AG09309 (cell line): ENCODE measurements around the gene CTIF.

Experiments used
- DNase-seq: peaks from one replicate; pipeline ENCODE4 v3.0.0-alpha.2; 2010; ENCODE audit warnings: low read depth
- H3K4me3 ChIP-seq: 2 replicates; pipeline ENCODE4 v1.5.1; 2011; ENCODE audit warnings: mild to moderate bottlenecking, low read depth, low read length, moderate library complexity; ENCODE audit not compliant: control insufficient read depth
- TF ChIP-seq, protein P1 (sequence below): IDR thresholded peaks from 2 replicates; pipeline ENCODE4 v1.5.1; 2011; ENCODE audit warnings: mild to moderate bottlenecking, low read depth, low read length, inconsistent platforms; ENCODE audit not compliant: insufficient read depth, control insufficient read depth; ENCODE audit errors: missing control alignments

Gene CTIF

DNA sequence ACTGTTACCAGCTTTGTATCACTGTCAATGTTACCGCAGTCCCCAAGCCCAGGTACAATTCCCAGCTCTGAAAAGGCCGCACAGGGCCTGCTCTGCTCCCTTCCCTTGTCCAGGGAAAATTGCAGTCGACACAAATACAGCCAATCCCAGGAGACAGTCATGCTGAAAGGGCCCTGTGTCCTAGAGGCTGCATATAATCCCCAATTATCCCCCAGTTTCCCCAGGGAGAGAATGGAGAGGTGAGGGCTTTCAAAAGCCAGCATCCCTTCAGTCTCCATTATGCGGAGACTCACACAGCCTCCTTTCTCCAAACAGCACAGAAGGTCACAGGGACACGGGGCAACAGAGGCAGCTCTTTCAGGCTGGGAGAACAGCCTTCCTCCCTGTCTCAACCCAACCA, 17.1 kb upstream of the CTIF start:
- TF ChIP-seq, protein P1, sequence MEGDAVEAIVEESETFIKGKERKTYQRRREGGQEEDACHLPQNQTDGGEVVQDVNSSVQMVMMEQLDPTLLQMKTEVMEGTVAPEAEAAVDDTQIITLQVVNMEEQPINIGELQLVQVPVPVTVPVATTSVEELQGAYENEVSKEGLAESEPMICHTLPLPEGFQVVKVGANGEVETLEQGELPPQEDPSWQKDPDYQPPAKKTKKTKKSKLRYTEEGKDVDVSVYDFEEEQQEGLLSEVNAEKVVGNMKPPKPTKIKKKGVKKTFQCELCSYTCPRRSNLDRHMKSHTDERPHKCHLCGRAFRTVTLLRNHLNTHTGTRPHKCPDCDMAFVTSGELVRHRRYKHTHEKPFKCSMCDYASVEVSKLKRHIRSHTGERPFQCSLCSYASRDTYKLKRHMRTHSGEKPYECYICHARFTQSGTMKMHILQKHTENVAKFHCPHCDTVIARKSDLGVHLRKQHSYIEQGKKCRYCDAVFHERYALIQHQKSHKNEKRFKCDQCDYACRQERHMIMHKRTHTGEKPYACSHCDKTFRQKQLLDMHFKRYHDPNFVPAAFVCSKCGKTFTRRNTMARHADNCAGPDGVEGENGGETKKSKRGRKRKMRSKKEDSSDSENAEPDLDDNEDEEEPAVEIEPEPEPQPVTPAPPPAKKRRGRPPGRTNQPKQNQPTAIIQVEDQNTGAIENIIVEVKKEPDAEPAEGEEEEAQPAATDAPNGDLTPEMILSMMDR, result no peak
- no peak overlapping the region for H3K4me3 ChIP-seq
- DNase-seq, result no peak

DNA sequence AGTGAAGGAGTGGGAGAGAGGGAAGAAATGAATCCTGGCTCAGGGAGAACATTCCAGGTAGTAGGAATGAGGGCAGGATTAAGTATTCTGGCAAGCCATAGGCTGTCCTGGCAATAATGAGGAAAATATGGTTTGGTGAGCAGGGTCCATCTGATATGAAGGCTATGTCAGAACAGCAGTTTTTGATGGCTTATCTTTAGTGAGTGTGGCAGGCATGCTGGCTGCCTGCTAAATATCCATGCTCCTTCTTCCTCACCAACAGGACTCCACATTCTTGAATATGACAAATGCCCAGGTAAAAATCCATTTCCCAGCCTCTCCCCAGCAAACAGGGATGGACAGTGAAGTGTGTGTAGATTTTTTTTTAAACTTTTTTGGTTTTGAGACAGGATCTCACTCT, 13.2 kb upstream of the CTIF start:
- TF ChIP-seq, protein P1, result no peak

DNA sequence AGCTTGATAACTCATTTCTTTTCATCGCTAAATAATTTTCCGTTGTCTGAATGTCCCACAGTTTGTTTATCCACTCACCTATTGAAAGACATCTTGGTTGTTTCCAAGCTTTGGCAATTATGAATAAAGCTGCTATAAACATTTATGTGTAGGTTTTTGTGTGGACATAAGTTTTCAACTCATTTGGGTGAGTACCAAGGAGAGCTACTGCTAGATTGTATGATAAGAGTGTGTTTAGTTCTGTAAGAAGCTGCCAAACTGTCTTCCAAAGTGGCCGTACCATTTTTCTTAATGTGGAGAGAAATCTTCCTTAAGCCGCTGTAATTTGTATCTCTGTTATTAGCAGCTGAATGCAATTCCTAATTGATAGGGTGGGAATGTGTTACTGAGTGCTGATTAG, 11.4 kb upstream of the CTIF start:
- TF ChIP-seq, protein P1, result no peak
- H3K4me3 ChIP-seq, result no peak overlapping the region
- no peak for DNase-seq

More for the DNA sequence above, 13.2 kb upstream of the CTIF start:
- DNase-seq, result no peak
- H3K4me3 ChIP-seq, result no peak overlapping the region

DNA sequence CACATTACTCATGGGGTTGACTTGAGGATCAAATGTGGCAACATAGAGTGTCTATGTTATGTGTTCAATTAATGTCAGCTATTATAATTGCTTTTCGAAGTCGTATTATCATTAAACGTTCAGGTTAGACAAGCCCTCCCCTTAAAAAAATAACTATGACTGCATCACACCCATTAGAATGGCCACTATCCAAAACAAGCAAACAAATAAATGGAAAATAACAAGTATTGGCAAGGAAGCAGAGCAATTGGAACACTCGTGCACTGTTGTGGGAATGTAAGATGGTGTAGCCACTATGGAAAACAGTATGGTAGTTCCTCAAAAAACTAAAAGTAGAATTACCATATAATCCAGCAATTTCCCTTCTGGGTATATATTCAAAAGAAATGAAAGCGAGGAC, 10.0 kb upstream of the CTIF start:
- DNase-seq, result no peak
- no peak overlapping the region for H3K4me3 ChIP-seq
- TF ChIP-seq, protein P1, result no peak

- TF ChIP-seq, protein P1, result no peak
- DNase-seq, result peak; percentile 71
- H3K4me3 ChIP-seq, result no peak overlapping the region
Observed at GRCh38 chr18:48529796-48530195, 9.0 kb upstream of the CTIF start.

- TF ChIP-seq, protein P1, result no peak
- no peak for DNase-seq
Observed at GRCh38 chr18:48530399-48531081, 8.3 kb upstream of the CTIF start.

GRCh38 chr18:48531082-48531403, 7.8 kb upstream of the CTIF start:
- no peak overlapping the region for H3K4me3 ChIP-seq
- TF ChIP-seq, protein P1, result no peak
- DNase-seq, result no peak

More at GRCh38 chr18:48530399-48531081, 8.3 kb upstream of the CTIF start:
- H3K4me3 ChIP-seq, result no peak overlapping the region
